GM23338 (cell line): Measurements from ENCODE around the gene LPP. TPM values are rescaled to one million over a fixed set of nuclear protein-coding genes. Genes with fewer than 3 reads are reported as not detected.

Source experiments
- ATAC-seq: fragments of 200-7000 bp; cut with Tn5 transposase; 3 replicates; pipeline ENCODE4 v1.9.1; 2020
- DNase-seq: peaks from one replicate; pipeline ENCODE4 v3.0.0-alpha.2; 2015; ENCODE audit warnings: low spot score
- H2AFZ ChIP-seq: fragments of 200-600 bp; sonication (generic); 2 replicates; pipeline ENCODE4 v1.8.0; 2016; ENCODE audit warnings: antibody characterized with exemption, mild to moderate bottlenecking, moderate library complexity
- H3F3A ChIP-seq: fragments of 200-600 bp; sonication (generic); replicated peaks from 2 replicates; pipeline ENCODE4 v1.8.0; 2017; ENCODE audit warnings: antibody characterized with exemption, mixed run types, low read depth
- H3K27ac ChIP-seq: fragments of 200-600 bp; sonication (generic); 2 replicates; pipeline ENCODE4 v1.6.1; 2016; ENCODE audit warnings: low read depth
- H3K27me3 ChIP-seq: fragments of 200-600 bp; sonication (generic); 2 replicates; pipeline ENCODE4 v1.8.0; 2016; ENCODE audit warnings: mild to moderate bottlenecking, mixed run types, moderate library complexity; ENCODE audit not compliant: insufficient read depth
- H3K36me3 ChIP-seq: fragments of 200-600 bp; sonication (generic); 2 replicates; pipeline ENCODE4 v1.8.0; 2016; ENCODE audit warnings: mild to moderate bottlenecking; ENCODE audit not compliant: insufficient read depth
- H3K4me1 ChIP-seq: fragments of 200-600 bp; sonication (generic); 2 replicates; pipeline ENCODE4 v1.8.0; 2016; ENCODE audit warnings: mild to moderate bottlenecking, moderate library complexity; ENCODE audit not compliant: insufficient read depth
- H3K4me2 ChIP-seq: fragments of 200-600 bp; sonication (generic); 2 replicates; pipeline ENCODE4 v1.7.1; 2017; ENCODE audit warnings: mixed run types
- H3K4me3 ChIP-seq: fragments of 200-600 bp; sonication (generic); 2 replicates; pipeline ENCODE4 v1.6.1; 2016; ENCODE audit warnings: mixed run types
- H3K79me2 ChIP-seq: fragments of 200-600 bp; sonication (generic); replicated peaks from 2 replicates; pipeline ENCODE4 v1.8.0; 2017; ENCODE audit warnings: mild to moderate bottlenecking; ENCODE audit not compliant: insufficient read depth
- H3K9me2 ChIP-seq: fragments of 200-600 bp; sonication (generic); 2 replicates; pipeline ENCODE4 v1.8.0; 2017; ENCODE audit not compliant: insufficient read depth
- H4K20me1 ChIP-seq: fragments of 200-600 bp; sonication (generic); replicated peaks from 2 replicates; pipeline ENCODE4 v1.8.0; 2017; ENCODE audit warnings: mild to moderate bottlenecking; ENCODE audit not compliant: insufficient read depth
- H3K27ac Mint-ChIP-seq: 2 replicates; pipeline ENCODE4 v1.8.0; 2020; ENCODE audit warnings: inconsistent platforms, mild to moderate bottlenecking, moderate library complexity, mixed read lengths
- H3K27me3 Mint-ChIP-seq: 3 replicates; pipeline ENCODE4 v1.8.0; 2022; ENCODE audit warnings: low read depth, mild to moderate bottlenecking, moderate library complexity, mixed read lengths, inconsistent platforms; ENCODE audit not compliant: insufficient read depth, poor library complexity
- H3K36me3 Mint-ChIP-seq: 3 replicates; pipeline ENCODE4 v1.8.0; 2021; ENCODE audit warnings: low read depth, mild to moderate bottlenecking, inconsistent platforms, moderate library complexity, mixed read lengths
- H3K4me1 Mint-ChIP-seq: 3 replicates; pipeline ENCODE4 v1.8.0; 2020; ENCODE audit warnings: mild to moderate bottlenecking, inconsistent platforms, mixed read lengths
- H3K4me3 Mint-ChIP-seq: 3 replicates; pipeline ENCODE4 v1.8.0; 2021; ENCODE audit warnings: moderate library complexity, mild to moderate bottlenecking, inconsistent platforms, mixed read lengths
- H3K9me3 Mint-ChIP-seq: 3 replicates; pipeline ENCODE4 v1.8.0; 2020; ENCODE audit warnings: moderate library complexity, mild to moderate bottlenecking, inconsistent platforms, mixed read lengths
- CREB1 ChIP-seq: fragments of 250-450 bp; sonication (Bioruptor Pico); IDR thresholded peaks from 2 replicates; pipeline ENCODE4 v1.5.0; 2020; ENCODE audit warnings: low read depth, mild to moderate bottlenecking, moderate library complexity
- CTCF ChIP-seq, 2 experiments: fragments of 200-600 bp in 1 of 2; sonication (generic) in 1 of 2; conservative IDR thresholded peaks; 2 replicates each; pipeline versions ENCODE4 v1.5.1 to v1.6.1; 2016 to 2017; ENCODE audit warnings: antibody characterized with exemption in 2 of 2, low read depth in 2 of 2, mild to moderate bottlenecking in 2 of 2, moderate library complexity in 1 of 2
- ETS1 ChIP-seq: IDR thresholded peaks from 2 replicates; pipeline ENCODE4 v1.6.1; 2016; ENCODE audit warnings: antibody characterized with exemption
- EZH2 ChIP-seq: fragments of 200-600 bp; sonication (generic); IDR thresholded peaks from one replicate; pipeline ENCODE4 v1.8.0; 2017; ENCODE audit warnings: antibody characterized with exemption, mild to moderate bottlenecking, low read depth; ENCODE audit not compliant: unreplicated experiment
- EZH2phosphoT487 ChIP-seq: fragments of 200-600 bp; sonication (generic); IDR thresholded peaks from one replicate; pipeline ENCODE4 v1.8.1; 2018; ENCODE audit warnings: antibody characterized with exemption; ENCODE audit not compliant: unreplicated experiment
- JUNB ChIP-seq: IDR thresholded peaks from one replicate; pipeline ENCODE4 v1.6.1; 2016; ENCODE audit warnings: antibody characterized with exemption; ENCODE audit not compliant: unreplicated experiment
- NANOG ChIP-seq: IDR thresholded peaks from 2 replicates; pipeline ENCODE4 v1.6.1; 2016; ENCODE audit warnings: antibody characterized with exemption, borderline replicate concordance
- POLR2AphosphoS5 ChIP-seq: IDR thresholded peaks from 2 replicates; pipeline ENCODE4 v1.6.1; 2016; ENCODE audit warnings: antibody characterized with exemption, low read depth
- REST ChIP-seq: IDR thresholded peaks from one replicate; pipeline ENCODE4 v1.6.1; 2018; ENCODE audit warnings: antibody characterized with exemption; ENCODE audit not compliant: unreplicated experiment
- STAT1 ChIP-seq: IDR thresholded peaks from one replicate; pipeline ENCODE4 v1.6.1; 2016; ENCODE audit warnings: antibody characterized with exemption; ENCODE audit not compliant: unreplicated experiment
- ZNF114 ChIP-seq: fragments of 250-450 bp; sonication (Bioruptor Pico); IDR thresholded peaks from 2 replicates; pipeline ENCODE4 v1.5.0; 2020; ENCODE audit warnings: mild to moderate bottlenecking, moderate library complexity
- ZNF331 ChIP-seq: fragments of 250-450 bp; sonication (Bioruptor Pico); IDR thresholded peaks from 2 replicates; pipeline ENCODE4 v1.5.0; 2020; ENCODE audit warnings: low read depth, mild to moderate bottlenecking, moderate library complexity
- ZNF462 ChIP-seq: fragments of 250-450 bp; sonication (Bioruptor Pico); IDR thresholded peaks from 2 replicates; pipeline ENCODE4 v1.5.0; 2020; ENCODE audit warnings: mild to moderate bottlenecking, moderate library complexity
- polyA plus RNA-seq: library from polyadenylated mRNA; unstranded; fragments of >200 nt; fragmentation: Nextera tagmentation; extraction: Ambion mirVana; gene quantifications from 2 replicates; pipeline ENCODE4 v1.2.1, GENCODE V29; 2016
- total RNA-seq: library from RNA; depleted of rRNA; stranded (reverse); fragments of >200 nt; shearing (Covaris generic); gene quantifications from 2 replicates; pipeline ENCODE4 v1.2.3, GENCODE V29; 2014

LPP gene
- total and polyA plus RNA-seq, 2 experiments from 2014 or later, result 23.0 to 35.2 TPM

- H4K20me1 ChIP-seq, result no peaks in the 10 kb centered on the region
- Mint-ChIP-seq H3K36me3 (no peaks in the 10 kb centered on the region), H3K9me3 (no peaks in the 10 kb centered on the region), H3K27me3 (no peaks in the 10 kb centered on the region), H3K4me3 (no peak overlapping the region), H3K27ac (no peak overlapping the region), H3K4me1 (no peaks in the 10 kb centered on the region)
- ATAC-seq (no peak), DNase-seq (no peak)
- H3K9me2 ChIP-seq, result no peaks in the 10 kb centered on the region
- H3K27ac ChIP-seq, result no peak overlapping the region
- H2AFZ ChIP-seq, result no peak overlapping the region
- H3K4me1 ChIP-seq, result no peaks in the 10 kb centered on the region
- no peak overlapping the region for H3K4me2 ChIP-seq
- H3F3A ChIP-seq, result no peaks in the 10 kb centered on the region
- no peaks in the 10 kb centered on the region for H3K79me2 ChIP-seq
- no peaks in the 10 kb centered on the region for H3K36me3 ChIP-seq
- H3K27me3 ChIP-seq, result no peaks in the 10 kb centered on the region
- no peak for TF ChIP-seq ZNF331 (CRISPR knock-in tag)
- TF ChIP-seq ZNF114 (CRISPR knock-in tag), result no peak
- TF ChIP-seq REST, result no peak
- no peak for TF ChIP-seq EZH2phosphoT487
- TF ChIP-seq JUNB, result no peak
- TF ChIP-seq STAT1, result no peak
- TF ChIP-seq CREB1 (CRISPR knock-in tag), result no peak
- no peak for TF ChIP-seq ZNF462 (CRISPR knock-in tag)
- no peak for TF ChIP-seq EZH2
- TF ChIP-seq NANOG, result no peak
- TF ChIP-seq POLR2AphosphoS5, result no peak
- TF ChIP-seq CTCF (conservative IDR thresholded peaks at IDR 0.05; ENCODE audit: low read depth in 2 of 2), result no peak
- no peak for TF ChIP-seq ETS1
- H3K4me3 ChIP-seq, result no peak overlapping the region
Measured at GRCh38 chr3:188617270-188617669, 463.3 kb downstream of the LPP start.
